Astrocyte (in vitro differentiated cells and primary cell): ENCODE results near the gene OR5A2. TPM values are rescaled to one million over a fixed set of nuclear protein-coding genes. Genes with fewer than 3 reads are reported as not detected.

Experiments used
- DNase-seq: peaks from one replicate; pipeline ENCODE4 v3.0.0-alpha.2; 2010; ENCODE audit warnings: low read depth
- FAIRE-seq: peaks from 2 replicates; lab custom pipeline; 2011; peaks lifted over from hg19 to GRCh38; lab: Jason Lieb, UNC
- H2AFZ ChIP-seq: 2 replicates; pipeline ENCODE4 v1.6.0; 2012; ENCODE audit warnings: low read depth, low read length, inconsistent platforms
- H3K27ac ChIP-seq: 2 replicates; pipeline ENCODE4 v1.5.1; 2011; ENCODE audit warnings: low read depth, low read length, inconsistent platforms
- H3K27me3 ChIP-seq: 2 replicates; pipeline ENCODE4 v1.6.0; 2011; ENCODE audit warnings: low read length, inconsistent platforms; ENCODE audit not compliant: insufficient read depth
- H3K36me3 ChIP-seq: 2 replicates; pipeline ENCODE4 v1.5.1; 2011; ENCODE audit warnings: low read length, inconsistent platforms; ENCODE audit not compliant: insufficient read depth
- H3K4me1 ChIP-seq: 2 replicates; pipeline ENCODE4 v1.5.1; 2011; ENCODE audit warnings: low read length, inconsistent platforms; ENCODE audit not compliant: insufficient read depth
- H3K4me2 ChIP-seq: 2 replicates; pipeline ENCODE4 v1.6.0; 2012; ENCODE audit warnings: low read length, inconsistent platforms
- H3K4me3 ChIP-seq: 2 replicates; pipeline ENCODE4 v1.5.1; 2011; ENCODE audit warnings: low read depth, mild to moderate bottlenecking, low read length, inconsistent platforms; ENCODE audit not compliant: insufficient read depth
- H3K79me2 ChIP-seq: 2 replicates; pipeline ENCODE4 v1.6.0; 2012; ENCODE audit warnings: mild to moderate bottlenecking, low read length, inconsistent platforms; ENCODE audit not compliant: insufficient read depth
- H3K9ac ChIP-seq: 2 replicates; pipeline ENCODE4 v1.6.0; 2012; ENCODE audit warnings: mild to moderate bottlenecking, low read length, inconsistent platforms
- H3K9me3 ChIP-seq: 2 replicates; pipeline ENCODE4 v1.5.1; 2012; ENCODE audit warnings: low read depth, mild to moderate bottlenecking, low read length, inconsistent platforms; ENCODE audit not compliant: insufficient read depth
- H4K20me1 ChIP-seq: 2 replicates; pipeline ENCODE4 v1.6.0; 2012; ENCODE audit warnings: low read length, inconsistent platforms; ENCODE audit not compliant: insufficient read depth
- H3K27ac Mint-ChIP-seq: one replicate; pipeline ENCODE4 v1.8.0; 2021; ENCODE audit warnings: mild to moderate bottlenecking, mixed read lengths; ENCODE audit not compliant: unreplicated experiment
- H3K27me3 Mint-ChIP-seq: one replicate; pipeline ENCODE4 v1.8.0; 2021; ENCODE audit warnings: low read depth, mixed read lengths; ENCODE audit not compliant: unreplicated experiment
- H3K36me3 Mint-ChIP-seq: one replicate; pipeline ENCODE4 v1.8.0; 2021; ENCODE audit warnings: low read depth, mixed read lengths; ENCODE audit not compliant: unreplicated experiment
- H3K4me1 Mint-ChIP-seq: one replicate; pipeline ENCODE4 v1.8.0; 2021; ENCODE audit warnings: low read depth, mixed read lengths; ENCODE audit not compliant: unreplicated experiment
- H3K4me3 Mint-ChIP-seq: one replicate; pipeline ENCODE4 v1.8.0; 2021; ENCODE audit warnings: mild to moderate bottlenecking, moderate library complexity, mixed read lengths; ENCODE audit not compliant: unreplicated experiment
- H3K9me3 Mint-ChIP-seq: one replicate; pipeline ENCODE4 v1.8.0; 2021; ENCODE audit warnings: mild to moderate bottlenecking, mixed read lengths; ENCODE audit not compliant: unreplicated experiment
- EZH2 ChIP-seq: IDR thresholded peaks from 2 replicates; pipeline ENCODE4 v1.6.1; 2012; ENCODE audit warnings: mild to moderate bottlenecking, low read length, inconsistent platforms; ENCODE audit not compliant: insufficient read depth
- total RNA-seq: library from RNA; stranded (reverse); gene quantifications from 2 replicates; pipeline ENCODE4 v1.2.1, GENCODE V29; 2021
- TF ChIP-seq, protein P1 (sequence below): IDR thresholded peaks from 2 replicates; pipeline ENCODE4 v1.5.1; 2011; ENCODE audit warnings: low read depth, mild to moderate bottlenecking, inconsistent platforms, low read length, moderate library complexity; ENCODE audit not compliant: insufficient read depth

The OR5A2 gene
- total RNA-seq, 1 donor from 2014 or later = not detected

DNA sequence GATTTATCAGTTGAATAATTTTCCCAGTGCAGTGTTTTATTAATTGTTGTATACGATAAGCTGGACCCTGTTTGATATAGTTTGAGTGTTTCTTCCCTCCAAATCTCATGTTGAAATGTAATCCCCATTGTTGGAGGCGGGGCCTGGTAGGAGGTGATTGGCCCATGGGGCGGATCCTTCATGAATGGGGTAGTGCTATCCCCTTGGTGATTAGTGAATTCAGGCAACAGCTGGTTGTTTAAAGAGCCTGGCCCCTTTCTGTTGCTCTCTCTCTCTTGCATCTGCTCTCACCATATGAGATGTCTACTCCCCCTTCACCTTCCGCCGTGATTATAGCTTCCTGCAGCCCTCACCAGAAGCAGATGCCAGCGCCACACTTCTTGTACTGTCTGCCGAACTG, 11.6 kb upstream of the OR5A2 start:
- Histone ChIP-seq H3K79me2 (no peaks in the 10 kb centered on the region), H2AFZ (no peak overlapping the region), H3K27me3 (peaks cover 2% of the 10 kb centered on the region), H3K36me3 (no peaks in the 10 kb centered on the region), H3K27ac (no peak overlapping the region), H3K9me3 (no peaks in the 10 kb centered on the region), H3K4me2 (no peak overlapping the region), H3K9ac (no peak overlapping the region), H3K4me3 (no peak overlapping the region), H3K4me1 (no peaks in the 10 kb centered on the region), H4K20me1 (no peaks in the 10 kb centered on the region)
- no peaks in the 10 kb centered on the region for H3K9me3 Mint-ChIP-seq
- no peaks in the 10 kb centered on the region for H3K36me3 Mint-ChIP-seq
- no peak for FAIRE-seq
- H3K27me3 Mint-ChIP-seq = peaks cover 2% of the 10 kb centered on the region
- DNase-seq = no peak
- H3K4me1 Mint-ChIP-seq = no peaks in the 10 kb centered on the region
- H3K27ac Mint-ChIP-seq = no peak overlapping the region
- no peak overlapping the region for H3K4me3 Mint-ChIP-seq
- TF ChIP-seq EZH2 = no peak
- TF ChIP-seq, protein P1, sequence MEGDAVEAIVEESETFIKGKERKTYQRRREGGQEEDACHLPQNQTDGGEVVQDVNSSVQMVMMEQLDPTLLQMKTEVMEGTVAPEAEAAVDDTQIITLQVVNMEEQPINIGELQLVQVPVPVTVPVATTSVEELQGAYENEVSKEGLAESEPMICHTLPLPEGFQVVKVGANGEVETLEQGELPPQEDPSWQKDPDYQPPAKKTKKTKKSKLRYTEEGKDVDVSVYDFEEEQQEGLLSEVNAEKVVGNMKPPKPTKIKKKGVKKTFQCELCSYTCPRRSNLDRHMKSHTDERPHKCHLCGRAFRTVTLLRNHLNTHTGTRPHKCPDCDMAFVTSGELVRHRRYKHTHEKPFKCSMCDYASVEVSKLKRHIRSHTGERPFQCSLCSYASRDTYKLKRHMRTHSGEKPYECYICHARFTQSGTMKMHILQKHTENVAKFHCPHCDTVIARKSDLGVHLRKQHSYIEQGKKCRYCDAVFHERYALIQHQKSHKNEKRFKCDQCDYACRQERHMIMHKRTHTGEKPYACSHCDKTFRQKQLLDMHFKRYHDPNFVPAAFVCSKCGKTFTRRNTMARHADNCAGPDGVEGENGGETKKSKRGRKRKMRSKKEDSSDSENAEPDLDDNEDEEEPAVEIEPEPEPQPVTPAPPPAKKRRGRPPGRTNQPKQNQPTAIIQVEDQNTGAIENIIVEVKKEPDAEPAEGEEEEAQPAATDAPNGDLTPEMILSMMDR = no peak

DNA sequence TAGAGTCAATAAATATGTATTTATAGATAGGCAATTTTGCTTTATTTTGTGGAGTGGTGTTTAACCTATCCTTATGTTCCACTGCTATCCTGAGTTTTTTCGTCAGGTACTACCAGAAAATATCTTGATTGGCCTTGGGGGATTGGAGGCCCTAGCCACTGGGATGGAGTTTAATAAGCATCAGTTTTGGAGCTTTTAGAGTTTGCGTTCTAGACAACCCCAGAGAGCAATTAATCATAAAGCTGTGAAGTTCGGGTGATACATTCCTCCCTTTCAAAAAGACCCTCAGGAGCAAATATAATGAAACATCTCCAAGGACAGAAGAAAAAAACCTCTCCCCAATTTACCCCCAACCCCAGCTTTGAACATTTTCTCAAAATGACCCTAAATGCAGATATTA, 10.0 kb upstream of the OR5A2 start, which contains the start of gene OR5A1:
Gene OR5A1 (plus strand): TSS at position 301 of the 400 bp plus-strand sequence. CDS start 6,700 bp downstream, outside the sequence.
- Mint-ChIP-seq H3K9me3 (no peaks in the 10 kb centered on the region), H3K27ac (no peak within 1 kb of the TSS), H3K4me1 (no peaks in the 10 kb centered on the region), H3K27me3 (peaks cover 2% of the 10 kb centered on the region), H3K4me3 (no peak within 1 kb of the TSS), H3K36me3 (no peaks in the 10 kb centered on the region)
- FAIRE-seq (no peak), DNase-seq (no peak)
- H3K36me3 ChIP-seq = no peaks in the 10 kb centered on the region
- H4K20me1 ChIP-seq = no peaks in the 10 kb centered on the region
- no peaks in the 10 kb centered on the region for H3K9me3 ChIP-seq
- H3K4me2 ChIP-seq = no peak within 1 kb of the TSS
- H2AFZ ChIP-seq = no peak within 1 kb of the TSS
- H3K4me3 ChIP-seq = no peak within 1 kb of the TSS
- H3K4me1 ChIP-seq = no peaks in the 10 kb centered on the region
- H3K9ac ChIP-seq = no peak within 1 kb of the TSS
- H3K27me3 ChIP-seq = peaks cover 2% of the 10 kb centered on the region
- H3K79me2 ChIP-seq = no peaks in the 10 kb centered on the region
- TF ChIP-seq EZH2 = no peak
- TF ChIP-seq, protein P1 = no peak
- no peak within 1 kb of the TSS for H3K27ac ChIP-seq

DNA sequence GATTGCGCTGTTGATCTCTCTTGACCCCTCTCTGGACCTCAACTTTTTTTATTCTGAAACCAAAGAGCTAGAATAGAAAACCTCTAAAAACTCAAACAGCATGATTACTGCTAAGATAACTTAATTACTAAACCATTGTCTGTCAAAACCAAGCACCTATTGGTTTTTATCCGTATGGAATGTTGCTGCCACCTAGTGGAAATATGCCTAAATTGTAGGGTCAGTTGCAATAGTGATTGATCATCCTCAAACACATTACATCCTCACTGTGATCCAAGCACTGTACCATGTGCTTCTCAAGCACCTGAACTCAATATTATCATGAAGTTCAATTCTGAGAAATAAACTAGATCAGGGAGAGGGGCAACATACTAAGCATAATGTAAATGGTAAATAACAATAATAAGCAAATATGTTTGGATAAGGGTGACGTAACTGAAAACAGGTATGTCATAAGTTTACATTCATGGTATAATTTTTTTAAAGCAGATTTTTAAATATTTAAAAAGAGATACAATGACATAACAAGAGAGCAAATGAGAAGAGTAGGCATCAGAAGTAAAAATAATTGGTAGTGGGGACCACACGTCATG, 3.8 kb upstream of the OR5A2 start:
- H3K9me3 ChIP-seq = no peaks in the 10 kb centered on the region
- TF ChIP-seq EZH2 = no peak
- TF ChIP-seq, protein P1 = peak; percentile 74
- H3K27ac Mint-ChIP-seq = no peak overlapping the region

More for the DNA sequence above, 3.8 kb upstream of the OR5A2 start:
- H3K4me3 Mint-ChIP-seq = no peak overlapping the region
- no peaks in the 10 kb centered on the region for H3K4me1 ChIP-seq
- no peak overlapping the region for H3K9ac ChIP-seq
- no peaks in the 10 kb centered on the region for H3K27me3 ChIP-seq
- no peak overlapping the region for H3K4me2 ChIP-seq
- no peak overlapping the region for H2AFZ ChIP-seq
- no peaks in the 10 kb centered on the region for H3K36me3 ChIP-seq
- no peak for FAIRE-seq
- peak; percentile 3 for DNase-seq
- no peaks in the 10 kb centered on the region for H3K79me2 ChIP-seq
- H3K36me3 Mint-ChIP-seq = no peaks in the 10 kb centered on the region
- no peaks in the 10 kb centered on the region for H3K27me3 Mint-ChIP-seq
- no peaks in the 10 kb centered on the region for H4K20me1 ChIP-seq
- no peaks in the 10 kb centered on the region for H3K9me3 Mint-ChIP-seq
- no peak overlapping the region for H3K4me3 ChIP-seq
- no peak overlapping the region for H3K27ac ChIP-seq
- no peaks in the 10 kb centered on the region for H3K4me1 Mint-ChIP-seq
